Ovary (tissue), 9 donors: Measurements from ENCODE around the gene HTR2B. TPM values are rescaled to one million over a fixed set of nuclear protein-coding genes. Genes with fewer than 3 reads are reported as not detected.

Experiments used
- DNase-seq, 5 donors: peaks; one replicate each; pipeline ENCODE4 v3.0.0-alpha.2; 2019 to 2020
- H3K27ac ChIP-seq, 2 donors: fragments of 200-600 bp; one replicate each; pipeline versions ENCODE4 v1.5.1 to v1.8.0; 2019 to 2022
- H3K27me3 ChIP-seq: fragments of 200-600 bp; one replicate; pipeline ENCODE4 v1.8.0; 2022
- H3K36me3 ChIP-seq: fragments of 200-600 bp; sonication (generic); one replicate; pipeline ENCODE4 v1.5.1; 2019
- H3K4me1 ChIP-seq: one replicate; pipeline ENCODE4 v1.8.1; 2013; ENCODE audit warnings: mild to moderate bottlenecking, moderate library complexity; ENCODE audit not compliant: insufficient read depth
- H3K4me3 ChIP-seq: fragments of 200-600 bp; sonication (generic); one replicate; pipeline ENCODE4 v1.5.1; 2017
- H3K9me3 ChIP-seq, 2 donors: fragments of 200-600 bp in 1 of 2; sonication (generic) in 1 of 2; one replicate each; pipeline versions ENCODE4 v1.5.1 to v1.8.1; 2013 to 2019; ENCODE audit warnings: mild to moderate bottlenecking in 1 of 2, moderate library complexity in 1 of 2
- EP300 ChIP-seq: sonication (generic); formaldehyde crosslinking; IDR thresholded peaks from one replicate; pipeline ENCODE4 v1.6.1; 2017; ENCODE audit warnings: antibody characterized with exemption
- POLR2A ChIP-seq: fragments of 450-650 bp; IDR thresholded peaks from one replicate; pipeline ENCODE4 v1.6.1; 2017; ENCODE audit warnings: antibody characterized with exemption, mild to moderate bottlenecking, moderate library complexity
- WGBS, 3 donors: extraction: QIAGEN DNeasy Blood & Tissue Kit in 1 of 3; methylation state at CpG; one replicate each; pipeline versions ENCODE4 v1.1.5 to v1.1.7; 2013 to 2017; 5-methylcytosine and 5-hydroxymethylcytosine counted together
- intact Hi-C, 4 donors: fragments of 100-400 bp; cut with DNase I; formaldehyde crosslinking; loops; one replicate each; pipeline versions ENCODE4 v1.11.0 to v1.15.1; 2022 to 2023
- polyA plus RNA-seq, 2 donors: library from polyadenylated mRNA; stranded (reverse); fragments of 200-250 nt in 1 of 2; fragments of 350-450 nt in 1 of 2; fragmentation: Illumina TruSeq in 1 of 2; extraction: RNeasy Lipid Tissue Mini Kit (QIAGEN cat#74804) in 1 of 2; gene quantifications; one replicate each; pipeline ENCODE4 v1.2.3, GENCODE V29; 2013 to 2014
- total RNA-seq, 7 donors: library from RNA; depleted of rRNA in 2 of 7; stranded (reverse); fragments of >200 nt in 2 of 7; fragmentation: NEBNext Ultra II Directional in 3 of 7; extraction: Animal tissue kit (Norgen Biotek cat#: 25700) in 3 of 7; gene quantifications; one replicate each; pipeline versions ENCODE4 v1.1.0 to v1.2.4, GENCODE V29; 2016 to 2023
- TF ChIP-seq, protein P1 (sequence below), 3 donors: fragments of 450-650 bp in 2 of 3; fragments of 200-600 bp in 1 of 3; IDR thresholded peaks; one replicate each; pipeline versions ENCODE4 v1.5.1 to v1.8.0; 2016 to 2022; ENCODE audit warnings: antibody characterized with exemption in 3 of 3, mild to moderate bottlenecking in 1 of 3
- donor health status: DM: no; HTN: no; CAD: no; lungs with moderate emphysema.
- donor health status: DM: no; HTN: no; CAD: no.
- donor health status: Bipolar disorder and iron deficiency.
- donor health status: DM: yes; HTN: yes; CAD: no.
- donor health status: DM: no; HTN: no; CAD: no.
- donor health status: DM: yes; HTN: yes; CAD: no.

HTR2B gene
- total and polyA plus RNA-seq, 9 donors, result 0.15 to 3.0 (median 0.88) TPM; not detected in 1

GRCh38 chr2:231065966-231066365, 58.9 kb downstream of the HTR2B start:
- Histone ChIP-seq H3K4me1 (no peaks in the 10 kb centered on the region), H3K4me3 (no peak overlapping the region), H3K9me3 (no peaks in the 10 kb centered on the region), H3K27ac (no peak overlapping the region), H3K36me3 (no peaks in the 10 kb centered on the region), H3K27me3 (no peaks in the 10 kb centered on the region)
- 97 to 98% (median 98%) methylated on average over 1 of the region's 1 CpG for WGBS, 3 donors
- no peak for DNase-seq
- TF ChIP-seq POLR2A (no peak), EP300 (no peak)
- TF ChIP-seq, protein P1, sequence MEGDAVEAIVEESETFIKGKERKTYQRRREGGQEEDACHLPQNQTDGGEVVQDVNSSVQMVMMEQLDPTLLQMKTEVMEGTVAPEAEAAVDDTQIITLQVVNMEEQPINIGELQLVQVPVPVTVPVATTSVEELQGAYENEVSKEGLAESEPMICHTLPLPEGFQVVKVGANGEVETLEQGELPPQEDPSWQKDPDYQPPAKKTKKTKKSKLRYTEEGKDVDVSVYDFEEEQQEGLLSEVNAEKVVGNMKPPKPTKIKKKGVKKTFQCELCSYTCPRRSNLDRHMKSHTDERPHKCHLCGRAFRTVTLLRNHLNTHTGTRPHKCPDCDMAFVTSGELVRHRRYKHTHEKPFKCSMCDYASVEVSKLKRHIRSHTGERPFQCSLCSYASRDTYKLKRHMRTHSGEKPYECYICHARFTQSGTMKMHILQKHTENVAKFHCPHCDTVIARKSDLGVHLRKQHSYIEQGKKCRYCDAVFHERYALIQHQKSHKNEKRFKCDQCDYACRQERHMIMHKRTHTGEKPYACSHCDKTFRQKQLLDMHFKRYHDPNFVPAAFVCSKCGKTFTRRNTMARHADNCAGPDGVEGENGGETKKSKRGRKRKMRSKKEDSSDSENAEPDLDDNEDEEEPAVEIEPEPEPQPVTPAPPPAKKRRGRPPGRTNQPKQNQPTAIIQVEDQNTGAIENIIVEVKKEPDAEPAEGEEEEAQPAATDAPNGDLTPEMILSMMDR (IDR thresholded peaks at IDR 0.05), result no peak
- intact Hi-C loops, result no loop called here

DNA sequence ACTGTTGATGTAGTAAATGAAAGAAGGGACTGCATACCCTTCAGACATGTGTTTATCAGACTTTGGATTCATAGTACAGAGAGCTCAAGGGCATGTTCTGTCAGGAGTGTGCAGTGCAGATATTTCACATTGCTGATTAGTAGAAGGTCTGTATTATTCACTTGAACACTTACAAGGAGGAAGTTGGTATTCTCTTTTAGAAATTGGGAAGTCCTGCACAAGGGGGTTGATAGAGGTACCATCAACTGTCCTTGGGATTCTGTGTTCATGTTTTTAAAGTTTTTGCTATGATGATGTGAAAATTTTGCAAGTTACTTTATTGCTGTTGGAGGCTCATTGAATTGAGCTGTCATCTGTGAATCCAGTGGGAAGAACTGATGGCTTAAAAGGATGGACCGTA, 61.5 kb downstream of the HTR2B start:
- no peak overlapping the region for H3K4me3 ChIP-seq
- H3K36me3 ChIP-seq, result no peaks in the 10 kb centered on the region
- DNase-seq, result no peak
- no peak overlapping the region for H3K27ac ChIP-seq
- intact Hi-C loops, result no loop called here
- 89 to 100% (median 100%) methylated on average over 1 of the region's 1 CpG for WGBS, 3 donors
- no peaks in the 10 kb centered on the region for H3K9me3 ChIP-seq
- H3K27me3 ChIP-seq, result no peaks in the 10 kb centered on the region
- TF ChIP-seq POLR2A (no peak), EP300 (no peak)
- TF ChIP-seq, protein P1 (IDR thresholded peaks at IDR 0.05), result no peak
- H3K4me1 ChIP-seq, result peaks cover 1% of the 10 kb centered on the region

GRCh38 chr2:231062776-231063175, 62.1 kb downstream of the HTR2B start:
- Histone ChIP-seq H3K4me3 (no peak overlapping the region), H3K9me3 (no peaks in the 10 kb centered on the region), H3K36me3 (no peaks in the 10 kb centered on the region), H3K27ac (no peak overlapping the region), H3K27me3 (no peaks in the 10 kb centered on the region), H3K4me1 (peaks cover 3% of the 10 kb centered on the region)
- DNase-seq, result no peak
- WGBS, 3 donors, result 87 to 89% (median 88%) methylated on average over 3 of the region's 3 CpGs
- intact Hi-C loops, result no loop called here
- TF ChIP-seq, protein P1 (IDR thresholded peaks at IDR 0.05), result no peak
- TF ChIP-seq EP300 (no peak), POLR2A (no peak)

DNA sequence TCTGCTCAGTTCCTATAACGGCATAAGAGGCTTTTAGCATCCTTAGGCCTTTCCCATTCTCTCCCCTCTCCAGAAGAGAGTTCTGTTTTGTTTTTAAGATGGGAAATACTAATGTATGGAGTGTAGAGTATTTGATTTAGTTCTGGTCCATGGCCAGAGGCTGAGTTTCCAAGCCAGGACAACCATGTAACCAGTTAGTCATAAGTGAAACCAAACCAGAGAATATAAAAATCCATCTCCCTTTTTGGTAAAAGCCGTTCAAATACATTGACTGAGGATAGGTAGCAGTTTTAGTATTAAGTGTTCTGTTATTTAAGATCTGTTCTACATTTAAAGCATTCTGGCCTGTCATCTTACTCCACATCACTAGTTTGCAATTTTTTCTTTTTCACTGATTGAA, 65.1 kb downstream of the HTR2B start:
- Histone ChIP-seq H3K27me3 (no peaks in the 10 kb centered on the region), H3K36me3 (no peaks in the 10 kb centered on the region), H3K4me3 (no peak overlapping the region), H3K27ac (no peak overlapping the region), H3K4me1 (peaks cover 3% of the 10 kb centered on the region), H3K9me3 (no peaks in the 10 kb centered on the region)
- TF ChIP-seq EP300, result no peak
- TF ChIP-seq, protein P1 (IDR thresholded peaks at IDR 0.05), result no peak
- no peak for TF ChIP-seq POLR2A
- WGBS, 3 donors, result 83 to 87% (median 86%) methylated on average over 2 of the region's 2 CpGs
- DNase-seq, result no peak
- intact Hi-C loops, result no loop called here
